Endothelial cell (in vitro differentiated cells): ENCODE measurements around the gene TMEM26. TPM values are rescaled to one million over a fixed set of nuclear protein-coding genes. Genes with fewer than 3 reads are reported as not detected.
A peak's percentile ranks its signal among the peaks of the same experiment; 100 is the strongest.

Experiments used
- DNase-seq: peaks from one replicate; pipeline ENCODE4 v3.0.0; 2021; ENCODE audit warnings: low spot score
- H3K27ac Mint-ChIP-seq: one replicate; pipeline ENCODE4 v1.8.0; 2021; ENCODE audit warnings: mixed read lengths, inconsistent platforms; ENCODE audit not compliant: unreplicated experiment
- H3K27me3 Mint-ChIP-seq: one replicate; pipeline ENCODE4 v1.8.0; 2021; ENCODE audit warnings: mild to moderate bottlenecking, moderate library complexity, mixed read lengths, inconsistent platforms; ENCODE audit not compliant: unreplicated experiment
- H3K36me3 Mint-ChIP-seq: one replicate; pipeline ENCODE4 v1.8.0; 2021; ENCODE audit warnings: mild to moderate bottlenecking, low read depth, mixed read lengths, inconsistent platforms; ENCODE audit not compliant: unreplicated experiment
- H3K4me1 Mint-ChIP-seq: one replicate; pipeline ENCODE4 v1.8.0; 2021; ENCODE audit warnings: mild to moderate bottlenecking, mixed read lengths, inconsistent platforms; ENCODE audit not compliant: unreplicated experiment
- H3K4me3 Mint-ChIP-seq: one replicate; pipeline ENCODE4 v1.8.0; 2021; ENCODE audit warnings: mild to moderate bottlenecking, mixed read lengths, inconsistent platforms; ENCODE audit not compliant: unreplicated experiment
- H3K9me3 Mint-ChIP-seq: one replicate; pipeline ENCODE4 v1.8.0; 2021; ENCODE audit warnings: mixed read lengths, inconsistent platforms; ENCODE audit not compliant: unreplicated experiment
- total RNA-seq: library from RNA; stranded (reverse); fragmentation: NEBNext Ultra II Directional; extraction: Animal tissue kit (Norgen Biotek cat#: 25700); gene quantifications from one replicate; pipeline ENCODE4 v1.2.1, GENCODE V29; 2021; ENCODE audit not compliant: unreplicated experiment
- TF ChIP-seq, protein P1 (sequence below): fragments of 200-600 bp; sonication (generic); IDR thresholded peaks from one replicate; pipeline ENCODE4 v1.5.0; 2021; ENCODE audit warnings: antibody characterized with exemption; ENCODE audit not compliant: unreplicated experiment

TMEM26 gene
- total RNA-seq, 1 donor from 2014 or later = 0.15 TPM

DNA sequence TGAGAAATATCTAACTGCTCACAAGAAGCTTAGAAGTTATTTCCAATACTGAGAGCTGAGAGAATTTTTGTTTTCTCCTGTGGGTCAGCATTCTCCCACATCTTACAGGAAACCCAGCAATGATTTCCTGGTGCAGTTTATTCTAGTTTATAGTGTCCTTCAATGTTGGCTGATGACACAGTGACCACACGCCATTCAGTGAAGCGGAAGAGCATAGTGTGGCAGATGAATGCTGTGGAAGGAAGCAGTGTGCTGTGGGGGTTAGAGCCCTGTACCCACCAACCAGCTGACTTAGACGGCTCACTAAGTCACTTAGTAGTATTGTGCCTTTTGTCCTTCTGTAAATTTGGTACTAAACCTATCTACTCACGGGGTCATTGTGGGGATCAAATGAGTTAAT lies 1.4 kb upstream of the TMEM26 start:
- TF ChIP-seq, protein P1, sequence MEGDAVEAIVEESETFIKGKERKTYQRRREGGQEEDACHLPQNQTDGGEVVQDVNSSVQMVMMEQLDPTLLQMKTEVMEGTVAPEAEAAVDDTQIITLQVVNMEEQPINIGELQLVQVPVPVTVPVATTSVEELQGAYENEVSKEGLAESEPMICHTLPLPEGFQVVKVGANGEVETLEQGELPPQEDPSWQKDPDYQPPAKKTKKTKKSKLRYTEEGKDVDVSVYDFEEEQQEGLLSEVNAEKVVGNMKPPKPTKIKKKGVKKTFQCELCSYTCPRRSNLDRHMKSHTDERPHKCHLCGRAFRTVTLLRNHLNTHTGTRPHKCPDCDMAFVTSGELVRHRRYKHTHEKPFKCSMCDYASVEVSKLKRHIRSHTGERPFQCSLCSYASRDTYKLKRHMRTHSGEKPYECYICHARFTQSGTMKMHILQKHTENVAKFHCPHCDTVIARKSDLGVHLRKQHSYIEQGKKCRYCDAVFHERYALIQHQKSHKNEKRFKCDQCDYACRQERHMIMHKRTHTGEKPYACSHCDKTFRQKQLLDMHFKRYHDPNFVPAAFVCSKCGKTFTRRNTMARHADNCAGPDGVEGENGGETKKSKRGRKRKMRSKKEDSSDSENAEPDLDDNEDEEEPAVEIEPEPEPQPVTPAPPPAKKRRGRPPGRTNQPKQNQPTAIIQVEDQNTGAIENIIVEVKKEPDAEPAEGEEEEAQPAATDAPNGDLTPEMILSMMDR = no peak
- no peak for DNase-seq
- peaks cover 4% of the 10 kb centered on the region for H3K4me1 Mint-ChIP-seq
- peaks cover 3% of the 10 kb centered on the region for H3K27me3 Mint-ChIP-seq
- H3K4me3 Mint-ChIP-seq = no peak overlapping the region
- H3K9me3 Mint-ChIP-seq = no peaks in the 10 kb centered on the region
- no peaks in the 10 kb centered on the region for H3K36me3 Mint-ChIP-seq
- H3K27ac Mint-ChIP-seq = no peak overlapping the region

DNA sequence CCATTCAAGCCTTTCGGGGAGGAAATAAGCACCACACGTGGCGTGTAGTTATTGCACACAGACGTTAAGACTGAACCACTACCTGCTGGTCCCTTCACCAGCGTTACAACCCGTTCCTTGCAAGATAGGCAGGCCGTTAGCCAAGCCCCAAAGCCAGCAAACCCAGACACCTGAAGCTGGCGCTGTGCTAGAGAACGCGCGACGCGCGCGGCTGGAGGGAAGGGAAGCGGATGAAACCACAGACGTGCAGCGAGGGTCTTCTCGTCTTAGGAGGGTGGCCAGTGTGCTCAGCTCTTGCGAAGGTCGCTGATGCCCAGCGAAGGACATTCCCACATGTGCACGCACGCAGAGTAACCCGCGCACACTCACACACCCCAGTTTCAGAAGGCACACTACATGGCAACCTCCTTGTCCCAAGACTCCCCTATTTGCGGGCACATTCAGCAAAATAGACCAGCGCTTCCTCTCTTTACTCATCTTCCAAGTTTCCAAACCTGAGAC lies 980 bp downstream of the TMEM26 start:
- Mint-ChIP-seq H3K27me3 (peaks cover 3% of the 10 kb centered on the region), H3K4me3 (peak overlapping the region; percentile 84), H3K9me3 (no peaks in the 10 kb centered on the region), H3K36me3 (no peaks in the 10 kb centered on the region), H3K27ac (no peak overlapping the region), H3K4me1 (peaks cover 9% of the 10 kb centered on the region)
- DNase-seq = peak; percentile 18
- TF ChIP-seq, protein P1 = no peak

DNA sequence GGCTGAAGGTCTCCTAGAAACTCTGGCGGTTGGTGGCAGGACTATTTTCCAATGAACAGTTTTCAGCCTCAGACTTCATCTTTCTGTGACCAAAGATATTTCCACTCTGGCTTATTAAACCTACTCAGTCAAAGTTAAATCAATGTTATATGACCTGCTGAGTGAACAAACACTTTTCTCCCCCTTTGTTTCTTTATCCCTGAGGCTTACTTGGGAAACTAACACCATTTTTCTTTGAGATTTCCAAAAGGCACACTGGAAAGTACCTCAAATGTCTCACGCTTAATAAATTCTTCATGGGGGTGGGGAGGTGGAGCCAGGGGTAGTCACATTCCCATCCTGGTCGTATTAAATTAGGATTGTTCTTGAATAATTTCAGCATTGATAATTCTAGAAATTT lies 1.8 kb downstream of the TMEM26 start:
- TF ChIP-seq, protein P1 = no peak
- no peak for DNase-seq

DNA sequence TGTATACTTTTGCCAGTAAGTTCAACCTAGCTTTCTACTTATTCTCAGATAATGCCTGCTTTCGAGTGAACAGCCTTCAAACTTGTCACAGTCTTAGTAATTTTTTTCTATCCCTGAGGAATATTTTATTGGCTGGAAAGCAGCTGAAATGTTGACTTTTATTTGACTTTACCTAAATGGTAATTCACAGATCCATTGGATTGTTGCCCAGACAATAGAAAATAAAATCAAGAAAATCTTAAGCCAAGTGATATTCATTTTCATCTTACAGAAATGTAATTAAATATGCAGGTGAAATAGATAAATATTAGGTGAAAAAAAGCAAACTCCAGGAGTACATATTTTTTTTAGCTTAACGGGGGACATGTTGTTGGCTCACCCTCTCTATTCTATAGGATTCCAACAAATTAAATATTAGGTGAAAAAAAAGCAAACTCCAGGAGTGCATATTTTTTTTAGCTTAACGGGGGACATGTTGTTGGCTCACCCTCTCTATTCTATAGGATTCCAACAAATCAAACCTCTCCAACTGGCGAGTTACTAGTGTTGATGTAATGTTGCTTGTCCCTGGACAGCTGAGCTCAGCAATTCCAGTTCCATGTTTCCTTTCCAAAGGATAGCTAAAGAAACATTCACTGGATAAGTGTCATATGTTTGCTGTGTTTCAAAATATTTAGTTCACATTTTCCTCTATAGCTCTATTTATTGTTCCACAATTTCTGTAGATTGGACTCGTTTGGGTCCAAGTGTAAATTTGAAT lies 4.2 kb downstream of the TMEM26 start:
- TF ChIP-seq, protein P1 = no peak
- H3K9me3 Mint-ChIP-seq = no peaks in the 10 kb centered on the region
- H3K27ac Mint-ChIP-seq = no peak overlapping the region

More for the DNA sequence above, 1.8 kb downstream of the TMEM26 start:
- Mint-ChIP-seq H3K4me3 (peak overlapping the region; percentile 50), H3K27me3 (peaks cover 3% of the 10 kb centered on the region), H3K4me1 (peaks cover 9% of the 10 kb centered on the region), H3K9me3 (no peaks in the 10 kb centered on the region), H3K36me3 (no peaks in the 10 kb centered on the region), H3K27ac (no peak overlapping the region)

DNA sequence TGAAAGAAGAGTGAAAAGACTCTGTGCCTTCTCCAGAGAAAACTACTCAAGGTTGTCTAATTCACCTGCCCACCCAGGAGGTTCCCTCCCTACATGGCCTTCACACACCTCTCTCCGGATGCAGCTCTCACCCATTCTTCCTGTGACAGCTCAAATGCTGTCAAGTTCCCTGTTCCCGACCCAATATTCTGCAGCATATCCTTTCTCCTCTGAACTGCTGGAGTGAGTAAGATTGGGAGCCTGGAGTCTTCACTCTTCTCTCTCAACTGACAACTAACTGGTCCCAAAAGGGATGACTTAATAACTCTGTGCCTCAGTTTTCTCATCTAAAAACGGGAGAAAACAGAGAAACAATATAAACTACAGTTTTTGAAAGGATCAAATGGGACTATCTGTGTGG lies 5.1 kb downstream of the TMEM26 start:
- Mint-ChIP-seq H3K36me3 (no peaks in the 10 kb centered on the region), H3K4me1 (peaks cover 16% of the 10 kb centered on the region), H3K27me3 (peaks cover 3% of the 10 kb centered on the region), H3K9me3 (no peaks in the 10 kb centered on the region), H3K27ac (no peak overlapping the region), H3K4me3 (no peak overlapping the region)
- DNase-seq = no peak
- TF ChIP-seq, protein P1 = no peak

More for the DNA sequence above, 4.2 kb downstream of the TMEM26 start:
- H3K4me3 Mint-ChIP-seq = no peak overlapping the region
- H3K27me3 Mint-ChIP-seq = peaks cover 3% of the 10 kb centered on the region
- DNase-seq = no peak
- H3K4me1 Mint-ChIP-seq = peaks cover 16% of the 10 kb centered on the region
- no peaks in the 10 kb centered on the region for H3K36me3 Mint-ChIP-seq
